ENCODE measurements around the gene CACNB2. TPM values are rescaled to one million over a fixed set of nuclear protein-coding genes. Genes with fewer than 3 reads are reported as not detected.

CACNB2 gene
- total RNA-seq, 4 donors from 2014 or later, result 0.81 to 13.9 (median 4.5) TPM

- intact Hi-C loops (cut with DNase I), result no loop called here
- no peak overlapping the region for H3K4me3 ChIP-seq (replicated peaks in 1 of 3)
- no peaks in the 10 kb centered on the region for H3K9me3 ChIP-seq
- no peaks in the 10 kb centered on the region for H3K4me1 ChIP-seq
- H3K27me3 ChIP-seq, result no peaks in the 10 kb centered on the region
- no peaks in the 10 kb centered on the region for H3K36me3 ChIP-seq
- WGBS, 2 donors, result 96 to 100% methylated on average over 4 of the region's 4 CpGs
- no peak for DNase-seq
- no peak overlapping the region for H3K27ac ChIP-seq
- TF ChIP-seq POLR2A (IDR thresholded peaks at IDR 0.05) (no peak), CTCF (IDR thresholded peaks at IDR 0.05) (no peak)
These were observed 265.9 kb downstream of the CACNB2 start for GRCh38 chr10:18406136-18406535.

GRCh38 chr10:18409599-18410397, 269.6 kb downstream of the CACNB2 start:
- intact Hi-C loops (cut with DNase I), result no loop called here
- 75 to 86% methylated on average over 4 of the region's 4 CpGs for WGBS, 2 donors
- no peaks in the 10 kb centered on the region for H3K36me3 ChIP-seq
- no peak overlapping the region for H3K27ac ChIP-seq
- no peaks in the 10 kb centered on the region for H3K9me3 ChIP-seq
- peaks cover 0 to 5% of the 10 kb centered on the region in 2 donors for H3K4me1 ChIP-seq
- no peak overlapping the region for H3K4me3 ChIP-seq (replicated peaks in 1 of 3)
- TF ChIP-seq CTCF (IDR thresholded peaks at IDR 0.05), result no peak
- TF ChIP-seq POLR2A (IDR thresholded peaks at IDR 0.05), result no peak
- H3K27me3 ChIP-seq, result no peaks in the 10 kb centered on the region
- no peak for DNase-seq

- 17 to 20% methylated on average over 2 of the region's 2 CpGs for WGBS, 2 donors
- intact Hi-C loops (cut with DNase I), result no loop called here
- H3K36me3 ChIP-seq, result no peaks in the 10 kb centered on the region
- TF ChIP-seq POLR2A (IDR thresholded peaks at IDR 0.05) (no peak), CTCF (IDR thresholded peaks at IDR 0.05) (no peak)
- H3K27ac ChIP-seq, result peak overlapping the region in 2 of 3 donors; percentile 33 to 76
- DNase-seq, result peak; percentile 17 to 77
- peaks cover 0 to 5% of the 10 kb centered on the region in 2 donors for H3K4me1 ChIP-seq
- no peaks in the 10 kb centered on the region for H3K9me3 ChIP-seq
- no peak overlapping the region for H3K4me3 ChIP-seq (replicated peaks in 1 of 3)
- H3K27me3 ChIP-seq, result no peaks in the 10 kb centered on the region
These were observed 273.8 kb downstream of the CACNB2 start for GRCh38 chr10:18414061-18414460.

GRCh38 chr10:18417950-18418527, 277.8 kb downstream of the CACNB2 start:
- H3K4me1 ChIP-seq, result peaks cover 0 to 5% of the 10 kb centered on the region in 2 donors
- TF ChIP-seq POLR2A (IDR thresholded peaks at IDR 0.05) (no peak), CTCF (IDR thresholded peaks at IDR 0.05) (no peak)
- H3K36me3 ChIP-seq, result no peaks in the 10 kb centered on the region
- H3K27me3 ChIP-seq, result no peaks in the 10 kb centered on the region
- DNase-seq, result no peak
- no peak overlapping the region for H3K27ac ChIP-seq
- H3K9me3 ChIP-seq, result no peaks in the 10 kb centered on the region
- 81 to 88% methylated on average over 15 of the region's 15 CpGs for WGBS, 2 donors
- H3K4me3 ChIP-seq (replicated peaks in 1 of 3), result no peak overlapping the region
- intact Hi-C loops (cut with DNase I), result no loop called here
